Activated CD4-positive, alpha-beta T cell treated with anti-CD3 and anti-CD28 coated beads, Interleukin-2, amount 10 ng/mL, durations not matched to agents 24 days and 14 days (primary cell): ENCODE measurements around the gene ZNF710. TPM values are rescaled to one million over a fixed set of nuclear protein-coding genes. Genes with fewer than 3 reads are reported as not detected.

Experiments used
- DNase-seq: peaks from one replicate; pipeline ENCODE4 v3.0.0; 2022
- H3K27ac Mint-ChIP-seq: one replicate; pipeline ENCODE4 v1.8.0; 2022; ENCODE audit warnings: mild to moderate bottlenecking, mixed read lengths
- H3K27me3 Mint-ChIP-seq: one replicate; pipeline ENCODE4 v1.8.0; 2022; ENCODE audit warnings: mixed read lengths
- H3K36me3 Mint-ChIP-seq: one replicate; pipeline ENCODE4 v1.8.0; 2022; ENCODE audit warnings: low read depth, mild to moderate bottlenecking, mixed read lengths
- H3K4me1 Mint-ChIP-seq: one replicate; pipeline ENCODE4 v1.8.0; 2021; ENCODE audit warnings: mixed read lengths
- H3K4me3 Mint-ChIP-seq: one replicate; pipeline ENCODE4 v1.8.0; 2022; ENCODE audit warnings: mild to moderate bottlenecking, moderate library complexity, mixed read lengths
- H3K9me3 Mint-ChIP-seq: one replicate; pipeline ENCODE4 v1.8.0; 2021; ENCODE audit warnings: mixed read lengths
- intact Hi-C: fragments of 100-400 bp; cut with micrococcal nuclease; formaldehyde crosslinking; loops from one replicate; pipeline ENCODE4 v1.15.1; 2023
- total RNA-seq: library from RNA; stranded (reverse); gene quantifications from 2 replicates; pipeline ENCODE4 v1.2.3, GENCODE V29; 2022

Gene ZNF710
- total RNA-seq, 1 donor from 2014 or later: 28.3 TPM

DNA sequence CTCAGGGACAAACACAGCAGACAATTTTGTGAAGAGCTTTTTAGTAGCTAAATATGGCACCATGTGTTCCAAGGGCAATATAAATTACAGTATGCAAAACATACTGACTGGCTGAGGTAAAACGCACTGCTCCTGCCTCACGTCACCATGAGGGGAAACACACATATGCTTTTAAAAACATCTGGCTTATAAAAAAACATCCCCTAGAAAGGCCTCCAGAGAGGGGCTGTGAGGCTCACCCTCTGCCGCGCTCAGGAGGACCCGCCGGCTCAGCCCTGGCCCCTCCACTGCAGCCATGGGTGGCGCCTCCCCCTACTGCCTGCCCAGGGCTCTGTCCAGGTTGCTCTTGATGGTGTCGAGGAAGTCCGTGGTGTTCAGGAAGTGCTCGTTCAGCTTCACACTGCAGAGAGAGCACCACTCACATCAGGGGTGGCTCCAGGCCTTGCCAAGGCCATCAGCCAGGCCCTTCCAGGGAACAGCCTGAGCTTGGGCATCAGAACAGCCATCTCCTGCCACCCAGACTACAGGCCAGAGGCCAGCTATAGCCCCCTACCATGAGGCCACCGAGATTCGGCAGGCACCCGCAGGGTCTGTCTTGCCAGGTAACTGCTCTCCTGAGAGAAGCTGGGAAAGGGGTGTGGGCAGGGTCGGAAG is 83.0 kb downstream of the ZNF710 start:
- Mint-ChIP-seq H3K4me3 (no peak overlapping the region), H3K27me3 (no peaks in the 10 kb centered on the region), H3K4me1 (peaks cover 8% of the 10 kb centered on the region), H3K27ac (no peak overlapping the region), H3K36me3 (peaks cover 48% of the 10 kb centered on the region), H3K9me3 (no peaks in the 10 kb centered on the region)
- intact Hi-C loops: no loop called here
- DNase-seq: no peak

GRCh38 chr15:90084876-90085423 is 83.8 kb downstream of the ZNF710 start:
- Mint-ChIP-seq H3K27me3 (no peaks in the 10 kb centered on the region), H3K4me1 (peaks cover 8% of the 10 kb centered on the region), H3K4me3 (no peak overlapping the region), H3K36me3 (peaks cover 55% of the 10 kb centered on the region), H3K27ac (peak overlapping the region; percentile 52), H3K9me3 (no peaks in the 10 kb centered on the region)
- intact Hi-C loops: loop anchor here (5.0 kb wide), 1 partner anchor 78 kb away; no protein-coding TSS in a partner anchor
- no peak for DNase-seq

DNA sequence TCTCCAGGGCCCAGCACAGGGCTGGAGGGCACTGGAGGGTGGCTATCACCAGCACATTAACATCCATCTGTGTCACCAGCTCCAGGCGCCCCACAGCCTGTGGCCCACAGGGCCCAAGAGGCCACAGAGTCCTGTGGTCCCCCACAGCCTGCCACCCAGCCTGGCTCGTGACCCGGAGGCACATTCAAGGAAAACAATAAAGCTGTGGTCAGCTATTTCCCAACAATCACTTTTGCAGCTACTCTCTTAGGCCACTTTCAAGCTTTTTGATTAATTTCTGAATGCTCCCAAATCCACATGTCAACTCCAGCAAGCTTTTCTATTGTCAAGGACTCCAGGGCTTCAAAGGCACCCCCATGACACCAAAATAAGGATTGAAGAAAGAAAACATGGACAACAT is 84.4 kb downstream of the ZNF710 start:
- Mint-ChIP-seq H3K4me1 (peaks cover 8% of the 10 kb centered on the region), H3K4me3 (no peak overlapping the region), H3K27me3 (no peaks in the 10 kb centered on the region), H3K36me3 (peaks cover 59% of the 10 kb centered on the region), H3K27ac (no peak overlapping the region), H3K9me3 (no peaks in the 10 kb centered on the region)
- no peak for DNase-seq
- intact Hi-C loops: loop anchor here (5.0 kb wide), 1 partner anchor 78 kb away; no protein-coding TSS in a partner anchor

DNA sequence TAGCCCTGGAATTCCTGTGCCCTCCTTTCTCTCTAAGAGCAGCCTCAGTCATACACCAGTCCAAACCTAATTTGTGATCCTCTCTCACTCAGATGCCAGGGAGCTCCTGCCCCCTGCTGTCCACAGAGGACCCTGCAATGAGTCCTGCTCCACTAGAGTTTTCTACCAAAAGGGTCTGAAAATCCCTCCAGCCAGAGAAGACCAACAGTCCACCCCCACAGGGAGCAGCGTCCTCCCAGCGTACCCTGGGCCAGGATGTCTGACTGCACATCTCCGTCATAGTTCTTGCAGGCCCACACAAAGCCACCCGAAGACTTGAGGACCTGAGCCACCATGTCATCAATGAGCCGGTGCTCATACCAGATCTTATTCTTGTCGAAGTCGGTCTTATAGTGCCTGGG is 85.7 kb downstream of the ZNF710 start:
- Mint-ChIP-seq H3K36me3 (peaks cover 60% of the 10 kb centered on the region), H3K4me3 (no peak overlapping the region), H3K9me3 (no peaks in the 10 kb centered on the region), H3K27ac (peak overlapping the region; percentile 51), H3K4me1 (peaks cover 8% of the 10 kb centered on the region), H3K27me3 (no peaks in the 10 kb centered on the region)
- DNase-seq: peak; percentile 86
- intact Hi-C loops: loop anchor here (1.0 to 5.0 kb wide), 3 partner anchors 80 to 346 kb away; no protein-coding TSS in a partner anchor

- DNase-seq: peak; percentile 75
- Mint-ChIP-seq H3K9me3 (no peaks in the 10 kb centered on the region), H3K36me3 (peaks cover 59% of the 10 kb centered on the region), H3K4me1 (peaks cover 11% of the 10 kb centered on the region), H3K4me3 (no peak overlapping the region), H3K27me3 (no peaks in the 10 kb centered on the region), H3K27ac (no peak overlapping the region)
- intact Hi-C loops: loop anchor here (1.0 to 5.0 kb wide), 3 partner anchors 80 to 347 kb away; no protein-coding TSS in a partner anchor
These were observed 86.5 kb downstream of the ZNF710 start for GRCh38 chr15:90087454-90088154.

- H3K27ac Mint-ChIP-seq: no peak overlapping the region
- intact Hi-C loops: no loop called here
- H3K4me3 Mint-ChIP-seq: no peak overlapping the region
- peaks cover 28% of the 10 kb centered on the region for H3K4me1 Mint-ChIP-seq
- H3K9me3 Mint-ChIP-seq: no peaks in the 10 kb centered on the region
- DNase-seq: no peak
- peaks cover 55% of the 10 kb centered on the region for H3K36me3 Mint-ChIP-seq
- no peaks in the 10 kb centered on the region for H3K27me3 Mint-ChIP-seq
These were observed 89.2 kb downstream of the ZNF710 start for GRCh38 chr15:90090226-90090848.

DNA sequence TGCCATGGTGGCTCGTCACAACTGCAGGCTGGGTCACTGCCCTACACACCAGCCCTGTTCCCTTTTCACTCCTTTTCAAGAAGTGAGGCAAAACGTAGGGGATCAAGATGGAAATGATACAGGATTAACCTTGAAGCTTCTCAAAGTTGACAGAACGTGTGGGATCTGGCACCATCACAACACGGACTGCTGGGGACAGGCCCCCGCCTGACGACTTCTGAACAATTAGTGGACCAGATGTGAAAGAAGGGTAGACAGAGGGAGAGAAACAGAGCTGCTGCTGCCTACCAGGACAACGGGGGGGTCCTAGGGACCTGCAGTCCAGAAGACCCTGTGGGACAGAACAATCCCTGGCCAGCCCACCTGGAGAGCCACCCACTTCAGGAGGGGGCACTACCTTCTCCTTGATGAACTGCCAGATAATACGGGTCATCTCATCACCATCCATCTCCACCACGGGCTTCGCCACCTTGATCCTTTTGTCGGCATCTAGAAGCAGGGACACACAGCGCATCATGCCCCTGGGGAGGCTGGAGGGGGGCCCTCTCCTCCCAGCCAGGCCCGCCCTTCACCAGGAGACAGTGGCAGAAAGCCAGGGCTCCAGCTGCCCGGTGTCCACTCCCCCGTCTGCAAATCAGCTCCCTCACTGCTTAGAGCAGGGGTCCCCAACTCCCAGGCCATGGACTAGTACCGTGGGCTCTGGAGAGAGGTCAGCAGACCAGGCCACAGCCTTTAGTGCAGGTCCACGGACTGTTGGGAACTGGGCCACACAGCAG is 90.2 kb downstream of the ZNF710 start:
- Mint-ChIP-seq H3K4me3 (no peak overlapping the region), H3K4me1 (peaks cover 35% of the 10 kb centered on the region), H3K36me3 (peaks cover 57% of the 10 kb centered on the region), H3K9me3 (no peaks in the 10 kb centered on the region), H3K27ac (peak overlapping the region; percentile 28), H3K27me3 (no peaks in the 10 kb centered on the region)
- DNase-seq: no peak
- intact Hi-C loops: no loop called here

- H3K9me3 Mint-ChIP-seq: no peaks in the 10 kb centered on the region
- intact Hi-C loops: loop anchor here (5.0 kb wide), 3 partner anchors 38 to 137 kb away; partner anchors contain the start of genes CIB1 and GDPGP1
- H3K36me3 Mint-ChIP-seq: peaks cover 31% of the 10 kb centered on the region
- H3K4me3 Mint-ChIP-seq: peak overlapping the region; percentile 60
- H3K27me3 Mint-ChIP-seq: no peaks in the 10 kb centered on the region
- peaks cover 68% of the 10 kb centered on the region for H3K4me1 Mint-ChIP-seq
- DNase-seq: peak; percentile 71
- peak overlapping the region; percentile 85 for H3K27ac Mint-ChIP-seq
These were observed 94.4 kb downstream of the ZNF710 start for GRCh38 chr15:90095521-90095959.

- H3K36me3 Mint-ChIP-seq: peaks cover 27% of the 10 kb centered on the region
- H3K4me3 Mint-ChIP-seq: peak overlapping the region; percentile 86
- H3K4me1 Mint-ChIP-seq: peaks cover 75% of the 10 kb centered on the region
- peak overlapping the region; percentile 98 for H3K27ac Mint-ChIP-seq
- no peaks in the 10 kb centered on the region for H3K27me3 Mint-ChIP-seq
- intact Hi-C loops: loop anchor here (2.0 to 5.0 kb wide), 4 partner anchors 40 to 205 kb away; partner anchors contain the start of genes AP3S2, CIB1 and GDPGP1
- peak; percentile 92 for DNase-seq
- H3K9me3 Mint-ChIP-seq: no peaks in the 10 kb centered on the region
These were observed 96.4 kb downstream of the ZNF710 start for GRCh38 chr15:90097475-90097874.

DNA sequence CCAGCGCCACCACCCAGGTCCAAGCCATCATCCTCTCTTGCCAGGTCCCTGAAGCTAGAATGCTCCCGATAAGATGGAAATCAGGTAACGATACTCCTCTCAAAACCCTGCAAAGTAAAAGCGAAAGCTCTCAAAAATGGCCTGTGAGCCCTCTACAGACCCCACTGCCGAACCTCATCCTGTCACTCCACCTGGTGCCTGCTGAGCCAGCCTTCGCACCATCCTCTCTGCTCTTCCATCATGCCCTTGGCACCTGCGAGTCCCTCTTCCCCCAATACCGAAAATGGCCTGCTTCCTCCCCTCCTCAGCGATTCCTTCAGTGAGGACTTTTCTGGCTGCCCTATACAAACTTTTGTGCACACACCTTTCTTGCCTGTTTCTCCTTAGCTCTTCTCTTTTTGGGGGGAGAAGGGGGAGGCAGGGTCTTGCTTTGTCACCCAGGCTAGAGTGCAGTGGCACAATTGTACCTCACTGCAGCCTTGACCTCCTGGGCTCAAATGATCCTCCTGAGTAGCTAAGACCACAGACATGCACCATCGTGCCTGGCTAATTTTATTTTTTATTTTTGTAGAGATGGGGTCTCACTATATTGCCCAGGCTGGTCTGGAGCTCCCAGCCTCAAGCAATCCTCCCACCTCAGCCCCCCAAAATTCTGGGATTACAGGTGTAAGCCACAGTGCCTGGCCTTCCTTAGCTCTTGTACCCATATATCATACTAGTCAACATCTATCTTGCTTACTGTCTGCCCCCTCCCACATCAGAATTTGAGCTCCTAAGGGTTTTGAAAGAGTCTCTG is 98.1 kb downstream of the ZNF710 start:
- peak overlapping the region; percentile 98 for H3K27ac Mint-ChIP-seq
- no peaks in the 10 kb centered on the region for H3K9me3 Mint-ChIP-seq
- H3K27me3 Mint-ChIP-seq: peaks cover 4% of the 10 kb centered on the region
- peak overlapping the region; percentile 86 for H3K4me3 Mint-ChIP-seq
- intact Hi-C loops: loop anchor here (2.0 to 5.0 kb wide), 4 partner anchors 42 to 133 kb away; partner anchors contain the start of genes CIB1 and GDPGP1
- H3K4me1 Mint-ChIP-seq: peaks cover 77% of the 10 kb centered on the region
- peak; percentile 88 for DNase-seq
- H3K36me3 Mint-ChIP-seq: peaks cover 21% of the 10 kb centered on the region

DNA sequence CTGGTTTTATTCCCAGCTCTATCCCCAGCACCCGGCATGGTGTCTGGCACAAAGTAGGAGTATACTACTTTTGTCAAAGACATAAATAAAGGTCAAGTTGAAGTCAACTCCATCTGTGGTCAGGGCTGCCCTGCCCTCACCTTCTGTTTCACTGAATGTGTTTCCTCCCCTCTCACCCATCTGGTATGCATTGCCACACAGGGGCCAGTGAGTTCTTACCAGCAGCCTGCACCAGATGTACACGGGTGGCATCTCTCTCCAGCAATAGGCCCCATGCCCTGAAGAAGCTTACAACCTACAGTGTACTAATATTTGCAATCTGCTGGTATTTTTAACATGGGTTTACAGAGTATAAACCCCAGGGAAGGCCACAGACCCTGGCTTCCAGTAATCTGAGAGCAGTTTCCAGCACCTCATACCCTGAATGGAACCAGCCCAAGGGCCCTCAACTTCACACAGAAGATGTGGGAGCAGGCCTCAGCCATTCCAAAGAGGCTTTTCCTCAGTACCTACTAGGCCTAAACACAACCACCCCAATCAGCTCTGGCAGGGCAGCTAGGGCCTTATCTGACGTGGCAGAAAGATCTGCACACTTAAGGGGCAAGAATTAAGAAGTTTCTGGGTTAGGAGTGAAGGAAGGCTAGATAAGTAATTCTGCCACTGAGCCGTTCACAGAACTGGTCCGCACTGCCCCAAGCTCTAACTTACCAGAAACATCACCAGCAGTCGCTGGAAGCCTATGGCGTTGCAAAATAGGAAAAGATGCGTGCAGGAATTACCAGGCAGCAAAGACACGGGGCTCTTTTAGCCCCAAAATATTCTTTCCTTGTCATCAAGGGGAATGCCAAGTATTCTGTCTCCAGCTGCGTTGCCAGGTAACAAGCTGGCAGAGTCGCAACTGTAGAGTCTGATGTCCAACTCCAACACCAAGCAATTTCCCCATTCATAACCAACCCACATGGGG is 99.0 kb downstream of the ZNF710 start:
- Mint-ChIP-seq H3K27ac (peak overlapping the region; percentile 98), H3K4me1 (peaks cover 70% of the 10 kb centered on the region), H3K9me3 (no peaks in the 10 kb centered on the region), H3K36me3 (peaks cover 19% of the 10 kb centered on the region), H3K27me3 (peaks cover 8% of the 10 kb centered on the region), H3K4me3 (peak overlapping the region; percentile 86)
- intact Hi-C loops: loop anchor here (2.0 to 5.0 kb wide), 4 partner anchors 42 to 132 kb away; partner anchors contain the start of genes CIB1 and GDPGP1
- peak; percentile 74 for DNase-seq
